GM12864 (cell line): Measurements from ENCODE around the gene SKOR2.
"Not testable (repeated sequence)": the region's sequence is repeated elsewhere in the genome, so short reads cannot be mapped to it uniquely, and the experiment has no call there.

Experiments
- DNase-seq: peaks from one replicate; pipeline ENCODE4 v3.0.0-alpha.2; 2011; ENCODE audit warnings: low read depth
- H3K4me3 ChIP-seq: 2 replicates; pipeline ENCODE4 v1.5.1; 2011; ENCODE audit warnings: mild to moderate bottlenecking, low read depth, low read length, control low read depth
- CTCF ChIP-seq: IDR thresholded peaks from 2 replicates; pipeline ENCODE4 v1.5.1; 2011; ENCODE audit warnings: low read depth, mild to moderate bottlenecking, moderate library complexity, low read length, control low read depth, inconsistent platforms; ENCODE audit errors: missing control alignments

The SKOR2 gene

DNA sequence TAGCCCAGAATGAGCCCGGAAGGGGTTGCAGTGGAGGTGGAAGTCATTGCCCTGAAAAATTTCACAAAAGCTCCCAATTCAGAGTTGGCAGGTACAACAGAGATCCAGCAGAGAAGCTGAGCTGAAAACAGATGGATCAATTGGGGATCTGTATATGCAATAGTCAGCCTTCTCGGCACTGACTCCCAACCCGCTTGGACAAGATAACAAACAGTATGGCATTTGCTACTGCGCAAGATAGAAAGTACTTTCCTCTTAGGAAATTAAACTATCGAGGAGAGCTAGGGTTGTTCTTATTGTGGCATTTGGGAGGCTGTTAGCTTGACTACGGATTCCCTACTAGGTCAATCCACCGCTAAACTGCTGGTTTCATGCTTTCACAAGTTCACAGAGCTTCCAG is 63.7 kb downstream of the SKOR2 start:
- no peak overlapping the region for H3K4me3 ChIP-seq
- TF ChIP-seq CTCF, result no peak
- DNase-seq, result no peak

DNA sequence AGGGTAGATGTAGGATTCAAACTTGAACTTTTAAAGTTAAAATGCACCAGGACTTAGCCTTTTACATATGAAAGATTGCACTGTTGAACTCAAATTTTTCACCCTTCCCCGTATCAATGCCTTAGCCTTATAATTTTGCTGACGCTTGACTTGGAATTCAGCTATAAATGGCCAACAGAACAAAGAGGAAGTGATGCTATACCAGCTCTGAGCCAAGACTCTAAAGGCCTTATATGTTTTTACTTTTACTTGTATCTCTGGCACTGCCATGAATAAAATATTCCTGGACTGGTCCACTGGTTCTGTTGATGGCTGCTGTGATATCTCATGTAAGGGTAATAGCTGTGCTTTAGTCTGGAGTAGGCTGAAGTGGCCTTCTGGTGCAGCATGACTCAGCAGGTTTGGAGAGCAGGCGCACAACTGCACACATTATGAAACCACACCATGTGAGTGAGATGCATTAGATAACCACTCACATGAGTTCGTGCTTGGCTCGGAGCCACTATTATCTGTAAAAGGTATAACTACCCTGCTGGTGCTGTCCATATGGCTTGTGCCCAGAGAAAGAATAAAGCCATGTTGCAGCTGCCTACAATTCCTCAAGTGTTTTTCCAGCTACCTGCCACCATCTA is 66.9 kb downstream of the SKOR2 start:
- DNase-seq, result no peak
- H3K4me3 ChIP-seq, result no peak overlapping the region
- no peak for TF ChIP-seq CTCF

DNA sequence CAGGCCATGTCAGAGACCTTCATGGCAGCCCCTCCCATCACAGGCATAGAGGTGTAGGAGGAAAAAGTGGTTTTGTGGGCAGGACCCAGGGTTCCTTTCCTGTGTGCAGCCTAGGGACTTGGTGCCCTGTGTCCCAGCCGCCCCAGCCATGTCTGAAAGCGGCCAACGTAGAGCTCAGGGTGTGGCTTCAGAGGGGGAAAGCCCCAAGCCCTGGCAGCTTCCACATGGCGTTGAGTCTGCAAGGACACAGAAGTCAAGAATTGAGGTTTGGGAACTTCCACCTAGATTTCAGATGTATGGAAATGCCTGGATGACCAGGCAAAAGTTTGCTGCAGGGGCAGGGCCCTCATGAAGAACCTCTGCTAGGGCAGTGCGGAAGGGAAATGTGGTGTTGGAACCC is 69.3 kb downstream of the SKOR2 start:
- not testable (repeated sequence) for DNase-seq, H3K4me3 ChIP-seq

- H3K4me3 ChIP-seq, result no peak overlapping the region
- no peak for DNase-seq
- no peak for TF ChIP-seq CTCF
Observed at GRCh38 chr18:47180765-47181164, 70.7 kb downstream of the SKOR2 start.

- H3K4me3 ChIP-seq, result no peak overlapping the region
- no peak for DNase-seq
- TF ChIP-seq CTCF, result no peak
Observed at GRCh38 chr18:47179520-47179919, 71.9 kb downstream of the SKOR2 start.

DNA sequence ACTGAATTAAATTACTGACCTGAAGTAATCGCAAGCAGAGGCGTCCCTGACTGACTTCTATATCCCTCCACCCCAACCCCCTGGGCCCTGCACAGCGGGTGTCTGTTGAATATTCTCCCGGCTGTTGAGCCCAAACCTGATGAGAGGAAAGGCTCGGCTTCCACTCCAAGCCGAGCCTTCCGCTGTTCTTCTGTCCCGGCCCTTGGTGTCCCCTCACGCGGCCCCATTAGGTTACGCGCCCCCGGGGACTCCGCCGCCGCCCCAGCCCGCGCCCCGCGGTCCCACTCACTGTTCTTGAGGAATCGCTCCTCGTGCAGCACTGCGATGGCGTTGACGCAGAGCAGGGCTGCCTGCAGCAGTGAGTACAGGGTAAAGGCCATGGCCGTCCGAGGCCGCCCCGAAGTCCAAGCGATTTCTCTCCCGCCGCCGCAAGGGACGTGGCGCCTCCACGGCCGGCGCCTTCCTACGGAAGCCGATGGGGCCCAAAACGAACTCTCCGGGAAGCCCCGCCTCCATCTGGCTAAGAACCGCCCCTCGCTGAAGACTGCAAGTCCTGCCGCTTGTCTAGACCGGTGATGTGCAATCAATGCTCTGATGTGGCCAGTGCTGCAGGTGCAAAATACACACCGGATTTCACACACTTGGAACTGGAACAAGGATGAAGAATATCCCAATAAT is 75.4 kb downstream of the SKOR2 start, which contains the start of gene IER3IP1:
IER3IP1 (minus strand) TSS at position 467 of the 678 bp plus-strand sequence; CDS start at position 380, 87 bp downstream.
- peak; percentile 23 for TF ChIP-seq CTCF
- peak within 1 kb of the TSS; percentile 69 for H3K4me3 ChIP-seq
- DNase-seq, result peak; percentile 62

DNA sequence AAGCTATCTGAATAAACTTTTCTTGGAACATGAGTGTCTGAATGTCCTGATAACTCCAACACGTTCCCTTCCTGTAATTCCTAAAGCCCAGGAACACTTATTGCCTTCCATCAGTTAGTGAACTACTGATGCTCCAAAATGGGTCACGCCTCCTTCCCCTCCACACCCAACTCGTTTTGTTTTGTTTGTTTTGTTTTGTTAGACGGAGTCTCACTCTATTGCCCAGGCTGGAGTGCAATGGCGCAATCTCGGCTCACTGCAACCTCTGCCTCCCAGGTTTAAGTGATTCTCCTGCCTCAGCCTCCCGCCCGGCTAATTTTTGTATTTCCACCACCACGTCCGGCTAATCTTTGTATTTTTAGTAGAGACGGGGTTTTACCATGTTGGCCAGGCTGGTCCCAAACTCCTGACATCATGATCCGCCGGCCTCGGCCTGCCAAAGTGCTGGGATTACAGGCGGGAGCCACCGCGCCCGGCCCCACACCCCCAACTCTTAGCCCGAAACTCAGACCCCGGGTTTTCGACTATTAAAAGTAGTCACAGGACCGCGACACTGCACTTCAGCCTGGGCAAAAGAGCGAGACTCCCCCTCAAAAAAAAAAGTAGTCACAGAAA is 76.1 kb downstream of the SKOR2 start:
- no peak for DNase-seq
- no peak for TF ChIP-seq CTCF
- peak overlapping the region; percentile 69 for H3K4me3 ChIP-seq
